ENCODE results near the gene ASTL. TPM values are rescaled to one million over a fixed set of nuclear protein-coding genes. Genes with fewer than 3 reads are reported as not detected.

Gene ASTL
- total RNA-seq, 1 experiment from 2014 or later: not detected

DNA sequence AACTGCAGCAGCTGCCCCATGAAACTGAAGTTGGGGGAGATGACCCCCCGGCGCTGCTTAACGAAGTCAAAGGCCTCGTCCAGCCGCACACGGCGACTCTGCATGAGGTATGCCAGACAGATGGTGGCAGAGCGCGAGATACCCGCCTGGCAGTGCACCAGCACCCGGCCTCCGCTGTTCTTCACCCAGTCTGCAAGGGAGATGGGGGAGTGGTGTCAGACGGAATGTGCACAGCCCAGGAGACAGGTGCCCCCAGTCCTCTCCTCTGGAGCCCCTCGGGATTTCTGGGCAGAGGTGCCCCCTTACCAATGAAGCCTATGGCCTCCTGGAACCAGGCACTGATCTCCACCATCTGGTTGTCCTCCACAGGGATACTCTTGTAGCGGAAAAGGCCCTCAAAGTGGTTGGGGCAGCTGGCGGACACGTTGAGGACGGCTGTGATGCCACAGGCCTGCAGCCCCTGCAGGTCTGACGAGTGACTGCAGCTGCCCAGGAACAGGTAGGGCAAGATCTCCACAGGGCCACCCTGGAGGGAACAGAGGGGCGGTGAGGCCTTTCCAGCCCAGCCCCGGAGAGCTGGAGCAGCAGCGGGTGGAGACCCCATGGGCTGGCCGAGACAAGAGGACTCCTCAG is 5.7 kb upstream of the ASTL start:
- 0 out of 2 replicates have a peak overlapping the region, but pooled peaks have one; percentile 85 for H2AFZ ChIP-seq (ENCODE audit: low read length)

DNA sequence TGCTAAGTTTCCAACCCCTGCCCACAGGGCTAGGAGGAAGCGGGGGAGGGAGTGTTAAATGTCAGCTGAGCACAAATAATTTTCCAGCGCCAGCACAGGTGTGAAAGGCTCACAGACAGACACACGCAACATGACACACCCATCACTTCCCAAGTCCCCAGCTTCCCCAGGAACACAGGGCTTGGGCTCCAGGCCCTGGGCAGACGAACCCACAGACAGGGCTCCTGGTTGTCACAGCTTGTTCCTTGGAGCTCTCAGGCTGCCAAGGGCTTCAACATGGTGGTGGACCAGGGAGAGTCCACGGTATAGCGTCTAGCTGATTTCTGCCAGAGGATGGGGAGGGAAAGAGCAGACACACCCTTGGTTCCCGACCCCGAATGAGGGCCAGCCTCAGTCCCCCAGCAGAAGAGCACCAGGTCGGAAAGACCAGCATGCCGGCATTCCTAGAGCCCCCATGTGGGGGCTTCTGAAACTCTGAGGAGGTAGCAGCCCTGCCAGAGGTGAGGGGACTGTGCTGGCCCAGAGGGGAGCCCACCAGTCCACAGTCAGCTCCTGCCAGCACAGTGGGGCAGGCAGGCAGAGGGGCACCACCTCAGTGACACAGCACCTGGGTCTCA is 5.0 kb upstream of the ASTL start:
- H3K9me2 ChIP-seq (replicated peaks; ENCODE audit: low read length): no peaks in the 10 kb centered on the region
- no TSS peak for BruUV-seq (replicated peaks)
- ChIA-PET POLR2A (ENCODE audit: unreplicated experiment) (interaction anchor here (0.7 kb wide), 1 partner anchor 270 kb away, joined by 4 read pairs; no protein-coding TSS in a partner anchor), CTCF (no interaction called here)
- H3K27ac ChIP-seq (ENCODE audit: low read length): no peak overlapping the region
- no peaks in the 10 kb centered on the region for H3K9me3 ChIP-seq (ENCODE audit: low read length)
- H3K4me1 ChIP-seq (ENCODE audit: insufficient read depth, low read length): peaks cover 17% of the 10 kb centered on the region
- TF ChIP-seq, protein P1, sequence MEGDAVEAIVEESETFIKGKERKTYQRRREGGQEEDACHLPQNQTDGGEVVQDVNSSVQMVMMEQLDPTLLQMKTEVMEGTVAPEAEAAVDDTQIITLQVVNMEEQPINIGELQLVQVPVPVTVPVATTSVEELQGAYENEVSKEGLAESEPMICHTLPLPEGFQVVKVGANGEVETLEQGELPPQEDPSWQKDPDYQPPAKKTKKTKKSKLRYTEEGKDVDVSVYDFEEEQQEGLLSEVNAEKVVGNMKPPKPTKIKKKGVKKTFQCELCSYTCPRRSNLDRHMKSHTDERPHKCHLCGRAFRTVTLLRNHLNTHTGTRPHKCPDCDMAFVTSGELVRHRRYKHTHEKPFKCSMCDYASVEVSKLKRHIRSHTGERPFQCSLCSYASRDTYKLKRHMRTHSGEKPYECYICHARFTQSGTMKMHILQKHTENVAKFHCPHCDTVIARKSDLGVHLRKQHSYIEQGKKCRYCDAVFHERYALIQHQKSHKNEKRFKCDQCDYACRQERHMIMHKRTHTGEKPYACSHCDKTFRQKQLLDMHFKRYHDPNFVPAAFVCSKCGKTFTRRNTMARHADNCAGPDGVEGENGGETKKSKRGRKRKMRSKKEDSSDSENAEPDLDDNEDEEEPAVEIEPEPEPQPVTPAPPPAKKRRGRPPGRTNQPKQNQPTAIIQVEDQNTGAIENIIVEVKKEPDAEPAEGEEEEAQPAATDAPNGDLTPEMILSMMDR (conservative IDR thresholded peaks at IDR 0.05; ENCODE audit: low read depth, low read length): no peak
- TF ChIP-seq EZH2phosphoT487 (IDR thresholded peaks at IDR 0.05; ENCODE audit: borderline replicate concordance, low read length) (no peak), EZH2 (IDR thresholded peaks at IDR 0.05; ENCODE audit: low read length, unreplicated experiment) (no peak)
- ATAC-seq: no peak
- no peak overlapping the region for H2AFZ ChIP-seq (ENCODE audit: low read length)
- no peaks in the 10 kb centered on the region for H4K20me1 ChIP-seq (ENCODE audit: low read length)
- H3K9ac ChIP-seq (ENCODE audit: low read length): no peak overlapping the region
- DNase-seq: no peak
- H3K79me2 ChIP-seq (ENCODE audit: low read length): peaks cover 12% of the 10 kb centered on the region
- H3K4me3 ChIP-seq (ENCODE audit: low read length): no peak overlapping the region
- H3K27me3 ChIP-seq (ENCODE audit: low read length): no peaks in the 10 kb centered on the region
- no peaks in the 10 kb centered on the region for H3F3A ChIP-seq (ENCODE audit: low read length, unreplicated experiment)
- no peaks in the 10 kb centered on the region for H3K36me3 ChIP-seq (ENCODE audit: low read depth, low read length)
- H3K4me2 ChIP-seq (ENCODE audit: low read length): peak overlapping the region; percentile 74; the same call in 1 of the 2 replicates
- intact Hi-C loops (cut with micrococcal nuclease): no loop called here

More for the DNA sequence above, 5.7 kb upstream of the ASTL start:
- peak overlapping the region; percentile 74 for H3K4me2 ChIP-seq (ENCODE audit: low read length)
- H3K9me2 ChIP-seq (replicated peaks; ENCODE audit: low read length): no peaks in the 10 kb centered on the region
- H4K20me1 ChIP-seq (ENCODE audit: low read length): no peaks in the 10 kb centered on the region
- no peaks in the 10 kb centered on the region for H3K27me3 ChIP-seq (ENCODE audit: low read length)
- peak overlapping the region; percentile 79 for H3K4me3 ChIP-seq (ENCODE audit: low read length)
- intact Hi-C loops (cut with micrococcal nuclease): no loop called here
- BruUV-seq (replicated peaks): no TSS peak
- ChIA-PET POLR2A (ENCODE audit: unreplicated experiment) (no interaction called here), CTCF (no interaction called here)
- no peaks in the 10 kb centered on the region for H3F3A ChIP-seq (ENCODE audit: low read length, unreplicated experiment)
- H3K36me3 ChIP-seq (ENCODE audit: low read depth, low read length): no peaks in the 10 kb centered on the region
- peaks cover 14% of the 10 kb centered on the region for H3K4me1 ChIP-seq (ENCODE audit: insufficient read depth, low read length)
- DNase-seq (peak; percentile 48), ATAC-seq (peak; percentile 24; the same call in 1 of the 2 replicates)
- H3K9ac ChIP-seq (ENCODE audit: low read length): no peak overlapping the region
- H3K9me3 ChIP-seq (ENCODE audit: low read length): no peaks in the 10 kb centered on the region
- H3K79me2 ChIP-seq (ENCODE audit: low read length): peaks cover 12% of the 10 kb centered on the region
- TF ChIP-seq, protein P1 (conservative IDR thresholded peaks at IDR 0.05; ENCODE audit: low read depth, low read length): peak; percentile 40; the same call in 1 of the 2 replicates
- TF ChIP-seq EZH2 (IDR thresholded peaks at IDR 0.05; ENCODE audit: low read length, unreplicated experiment): no peak
- H3K27ac ChIP-seq (ENCODE audit: low read length): no peak overlapping the region

All from PC-3 (cell line).